Testis (tissue), 3 donors: Measurements from ENCODE around the gene MVD. TPM values are rescaled to one million over a fixed set of nuclear protein-coding genes. Genes with fewer than 3 reads are reported as not detected.
"Not testable (repeated sequence)": the region's sequence is repeated elsewhere in the genome, so short reads cannot be mapped to it uniquely, and the experiment has no call there.

ENCODE experiments used
- DNase-seq: peaks from one replicate; pipeline ENCODE4 v3.0.0-alpha.2; 2019
- H3K27ac ChIP-seq, 2 donors: fragments of 200-600 bp; sonication (generic); one replicate each; pipeline ENCODE4 v1.5.1; 2019
- H3K27me3 ChIP-seq: fragments of 200-600 bp; sonication (generic); one replicate; pipeline ENCODE4 v1.5.1; 2019
- H3K36me3 ChIP-seq: fragments of 200-600 bp; sonication (generic); one replicate; pipeline ENCODE4 v1.5.1; 2017; ENCODE audit warnings: low read depth; ENCODE audit errors: missing control alignments
- H3K4me1 ChIP-seq: fragments of 200-600 bp; sonication (generic); one replicate; pipeline ENCODE4 v1.5.1; 2019
- H3K4me3 ChIP-seq, 2 donors: fragments of 200-600 bp; sonication (generic); one replicate each; pipeline ENCODE4 v1.5.1; 2017 to 2019
- H3K9me3 ChIP-seq: fragments of 200-600 bp; sonication (generic); one replicate; pipeline ENCODE4 v1.5.1; 2017
- CTCF ChIP-seq, 3 experiments: fragments of 450-650 bp in 2 of 3; fragments of 200-600 bp in 1 of 3; sonication (generic) in 1 of 3; IDR thresholded peaks; one replicate each; pipeline ENCODE4 v1.5.1; 2016 to 2019; ENCODE audit warnings: antibody characterized with exemption in 3 of 3, mild to moderate bottlenecking in 2 of 3, moderate library complexity in 1 of 3
- POLR2A ChIP-seq: fragments of 450-650 bp; IDR thresholded peaks from one replicate; pipeline ENCODE4 v1.6.1; 2017; ENCODE audit warnings: antibody characterized with exemption, mild to moderate bottlenecking, moderate library complexity
- WGBS, 2 donors: methylation state at CpG; one replicate each; pipeline ENCODE4 v1.1.5; 2018; 5-methylcytosine and 5-hydroxymethylcytosine counted together
- intact Hi-C: fragments of 100-400 bp; cut with DNase I; formaldehyde crosslinking; loops from one replicate; pipeline ENCODE4 v1.15.1; 2023; ENCODE audit warnings: low total_unique reads
- polyA plus RNA-seq: library from polyadenylated mRNA; stranded (reverse); fragments of 350-450 nt; fragmentation: Illumina TruSeq; extraction: RNeasy Lipid Tissue Mini Kit (QIAGEN cat#74804); gene quantifications from one replicate; pipeline ENCODE4 v1.2.3, GENCODE V29; 2014; ENCODE audit warnings: low read depth, low replicate concordance; ENCODE audit not compliant: insufficient read depth
- total RNA-seq, 2 donors: library from RNA; depleted of rRNA; stranded (reverse); fragments of >200 nt; gene quantifications; one replicate each; pipeline ENCODE4 v1.2.3, GENCODE V29; 2016

Gene MVD
- total and polyA plus RNA-seq, 3 donors from 2014 or later: 46.6 to 100 (median 56.1) TPM

GRCh38 chr16:88613293-88613692 is 49.6 kb downstream of the MVD start:
- TF ChIP-seq CTCF (IDR thresholded peaks at IDR 0.05): no peak
- no peak for TF ChIP-seq POLR2A
- Histone ChIP-seq H3K4me3 (no peak overlapping the region), H3K36me3 (no peaks in the 10 kb centered on the region), H3K27ac (no peak overlapping the region), H3K4me1 (peaks cover 20% of the 10 kb centered on the region), H3K9me3 (no peaks in the 10 kb centered on the region), H3K27me3 (no peaks in the 10 kb centered on the region)
- no peak for DNase-seq
- intact Hi-C loops: no loop called here
- WGBS, 2 donors: 63 to 90% methylated on average over 10 of the region's 10 CpGs

DNA sequence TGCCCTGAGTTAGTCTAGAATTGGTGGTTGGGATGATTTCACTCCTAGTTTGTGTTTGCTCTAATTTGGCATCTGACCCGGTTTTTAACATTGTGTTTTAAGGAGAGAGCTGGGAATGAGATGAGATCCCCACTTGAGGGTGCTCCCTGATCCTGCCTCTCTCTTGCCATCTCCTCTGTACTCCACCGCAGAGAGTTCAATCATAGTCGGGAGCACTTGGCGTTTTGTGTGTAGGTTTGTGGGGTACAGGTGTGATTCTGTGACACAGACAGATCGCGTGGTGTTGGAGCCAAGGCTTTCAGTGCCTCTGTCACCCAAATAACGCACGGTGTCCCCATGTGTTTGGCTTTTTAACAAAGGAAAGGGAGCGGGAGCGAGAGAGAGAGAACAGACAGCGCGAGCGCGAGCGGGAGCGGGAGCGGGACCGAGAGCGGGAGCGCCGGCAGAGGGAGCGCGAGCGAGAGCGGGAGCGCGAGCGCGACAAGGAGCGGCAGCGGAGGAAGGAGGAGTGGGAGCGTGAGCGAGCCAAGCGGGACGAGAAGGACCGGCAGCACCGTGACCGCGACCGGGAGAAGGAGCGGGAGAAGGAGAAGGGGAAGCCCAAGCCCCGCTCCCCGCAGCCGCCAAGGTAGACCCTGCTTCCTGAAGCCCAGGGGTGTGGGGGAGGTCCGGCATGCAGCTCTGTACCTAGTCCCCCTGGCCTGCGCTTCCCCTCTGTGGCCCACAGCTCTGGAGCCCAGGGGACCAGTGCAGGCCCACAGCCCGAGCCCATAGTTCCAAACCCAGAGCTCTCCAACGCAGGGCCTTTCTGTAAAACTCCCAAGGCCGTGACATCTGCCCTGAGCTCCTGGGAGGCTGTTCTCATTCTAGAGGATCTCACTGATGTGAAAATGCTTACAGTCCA is 51.7 kb downstream of the MVD start:
- H3K27me3 ChIP-seq: no peaks in the 10 kb centered on the region
- TF ChIP-seq POLR2A (no peak), CTCF (IDR thresholded peaks at IDR 0.05) (no peak)
- no peaks in the 10 kb centered on the region for H3K9me3 ChIP-seq
- peaks cover 20% of the 10 kb centered on the region for H3K4me1 ChIP-seq
- DNase-seq: no peak
- no peak overlapping the region for H3K4me3 ChIP-seq
- intact Hi-C loops: no loop called here
- no peaks in the 10 kb centered on the region for H3K36me3 ChIP-seq
- H3K27ac ChIP-seq: no peak overlapping the region
- WGBS, 2 donors: 87 to 89% methylated on average over 49 of the region's 49 CpGs

DNA sequence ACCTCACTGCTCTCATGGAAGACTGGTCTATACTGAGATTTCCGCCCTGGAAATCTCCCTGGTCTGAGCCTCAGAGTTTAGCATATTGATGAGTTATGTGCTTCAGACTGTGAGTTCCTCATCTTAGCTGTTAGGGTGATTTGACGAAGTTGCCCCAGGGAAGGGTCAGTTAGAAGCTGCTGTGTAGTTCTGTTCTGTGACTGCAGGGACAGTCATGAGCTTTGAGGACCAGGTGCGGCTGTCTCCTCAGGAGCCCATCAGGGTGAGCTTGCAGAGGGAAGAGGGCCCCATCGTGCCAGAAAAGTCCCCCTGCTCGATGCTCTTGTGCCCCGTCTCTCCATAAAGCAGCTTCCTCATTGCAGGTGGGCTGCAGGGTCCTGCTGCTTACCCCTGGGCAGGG is 52.8 kb downstream of the MVD start:
- DNase-seq: no peak
- intact Hi-C loops: no loop called here
- Histone ChIP-seq H3K4me3 (no peak overlapping the region), H3K36me3 (no peaks in the 10 kb centered on the region), H3K9me3 (no peaks in the 10 kb centered on the region), H3K27me3 (no peaks in the 10 kb centered on the region), H3K4me1 (peaks cover 17% of the 10 kb centered on the region), H3K27ac (no peak overlapping the region)
- TF ChIP-seq CTCF (IDR thresholded peaks at IDR 0.05) (no peak), POLR2A (no peak)
- 86 to 91% methylated on average over 6 of the region's 6 CpGs for WGBS, 2 donors

DNA sequence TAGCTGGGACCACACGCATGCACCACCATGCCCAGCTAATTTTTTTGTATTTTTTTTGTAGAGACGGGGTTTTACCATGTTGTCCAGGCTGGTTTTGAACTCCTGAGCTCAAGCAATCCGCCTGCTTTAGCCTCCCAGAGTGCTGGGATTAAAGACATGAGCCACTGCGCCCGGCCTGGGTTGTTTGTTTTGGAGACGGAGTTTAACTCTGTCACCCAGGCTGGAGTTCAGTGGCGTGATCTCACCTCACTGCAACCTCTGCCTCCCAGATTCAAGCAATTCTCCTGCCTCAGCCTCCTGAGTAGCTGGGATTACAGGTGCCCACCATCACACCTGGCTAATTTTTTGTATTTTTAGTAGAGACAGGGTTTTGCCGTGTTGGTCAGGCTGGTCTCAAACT is 53.5 kb downstream of the MVD start:
- H3K36me3 ChIP-seq, H3K27ac ChIP-seq, H3K4me3 ChIP-seq, H3K27me3 ChIP-seq, intact Hi-C loops, DNase-seq, H3K9me3 ChIP-seq: not testable (repeated sequence)
- WGBS, 2 donors: 92 to 94% methylated on average over 8 of the region's 8 CpGs
- H3K4me1 ChIP-seq: peaks cover 10% of the 10 kb centered on the region

GRCh38 chr16:88608076-88608475 is 54.8 kb downstream of the MVD start:
- H3K27me3 ChIP-seq: no peaks in the 10 kb centered on the region
- H3K27ac ChIP-seq: no peak overlapping the region
- intact Hi-C loops: no loop called here
- no peaks in the 10 kb centered on the region for H3K4me1 ChIP-seq
- no peaks in the 10 kb centered on the region for H3K36me3 ChIP-seq
- WGBS, 2 donors: 85 to 86% methylated on average over 6 of the region's 6 CpGs
- no peaks in the 10 kb centered on the region for H3K9me3 ChIP-seq
- DNase-seq: no peak
- TF ChIP-seq POLR2A (no peak), CTCF (IDR thresholded peaks at IDR 0.05) (no peak)
- no peak overlapping the region for H3K4me3 ChIP-seq
